ENCODE data around the gene IL1A.

Gene IL1A

GRCh38 chr2:112830682-112831512 is 46.6 kb upstream of the IL1A start:
- H3K4me3 ChIP-seq (ENCODE audit: low read depth, low read length), result no peak overlapping the region
- no peak for TF ChIP-seq CTCF (IDR thresholded peaks at IDR 0.05; ENCODE audit: low read depth, low read length)
- H3K36me3 ChIP-seq, result no peaks in the 10 kb centered on the region
- no peaks in the 10 kb centered on the region for H3K9me3 ChIP-seq
- DNase-seq, result no peak
- H3K27me3 ChIP-seq, result no peaks in the 10 kb centered on the region
- no peaks in the 10 kb centered on the region for H3K4me1 ChIP-seq

- Histone ChIP-seq H3K9me3 (no peaks in the 10 kb centered on the region), H3K27me3 (no peaks in the 10 kb centered on the region), H3K4me3 (ENCODE audit: low read depth, low read length) (no peak overlapping the region), H3K36me3 (no peaks in the 10 kb centered on the region), H3K4me1 (no peaks in the 10 kb centered on the region)
- DNase-seq, result no peak
- TF ChIP-seq CTCF (IDR thresholded peaks at IDR 0.05; ENCODE audit: low read depth, low read length), result no peak
Observed at GRCh38 chr2:112829961-112830681, 45.8 kb upstream of the IL1A start.

- Histone ChIP-seq H3K4me1 (no peaks in the 10 kb centered on the region), H3K4me3 (ENCODE audit: low read depth, low read length) (no peak overlapping the region), H3K36me3 (no peaks in the 10 kb centered on the region), H3K27me3 (no peaks in the 10 kb centered on the region), H3K9me3 (no peaks in the 10 kb centered on the region)
- no peak for DNase-seq
- no peak for TF ChIP-seq CTCF (IDR thresholded peaks at IDR 0.05; ENCODE audit: low read depth, low read length)
Observed at GRCh38 chr2:112829101-112829960, 45.0 kb upstream of the IL1A start.

- H3K9me3 ChIP-seq, result no peaks in the 10 kb centered on the region
- no peak for TF ChIP-seq CTCF (IDR thresholded peaks at IDR 0.05; ENCODE audit: low read depth, low read length)
- no peaks in the 10 kb centered on the region for H3K36me3 ChIP-seq
- no peaks in the 10 kb centered on the region for H3K27me3 ChIP-seq
- H3K4me1 ChIP-seq, result no peaks in the 10 kb centered on the region
- H3K4me3 ChIP-seq (ENCODE audit: low read depth, low read length), result no peak overlapping the region
- DNase-seq, result no peak
Observed at GRCh38 chr2:112828251-112828691, 44.0 kb upstream of the IL1A start.

GRCh38 chr2:112827604-112828185 is 43.4 kb upstream of the IL1A start:
- Histone ChIP-seq H3K4me3 (ENCODE audit: low read depth, low read length) (no peak overlapping the region), H3K9me3 (no peaks in the 10 kb centered on the region), H3K4me1 (no peaks in the 10 kb centered on the region), H3K36me3 (no peaks in the 10 kb centered on the region), H3K27me3 (no peaks in the 10 kb centered on the region)
- no peak for DNase-seq
- no peak for TF ChIP-seq CTCF (IDR thresholded peaks at IDR 0.05; ENCODE audit: low read depth, low read length)

All from BE2C (cell line).